GM18870 (cell line): Measurements from ENCODE around the gene ZSCAN9.

Experiments
- ATAC-seq: cut with Tn5 transposase; IDR thresholded peaks from one replicate; pipeline ENCODE4 v1.9.1; 2021; ENCODE audit warnings: moderate library complexity; ENCODE audit not compliant: unreplicated experiment

Gene ZSCAN9

GRCh38 chr6:28220257-28221133, 4.6 kb upstream of the ZSCAN9 start:
- ATAC-seq: no peak

GRCh38 chr6:28224131-28225055, 682 bp upstream of the ZSCAN9 start:
- no peak for ATAC-seq

GRCh38 chr6:28226460-28226859, 1.4 kb downstream of the ZSCAN9 start:
- ATAC-seq: no peak

- ATAC-seq: no peak
These were observed 7.7 kb downstream of the ZSCAN9 start for GRCh38 chr6:28232785-28233184.

- ATAC-seq: no peak
These were observed 10.9 kb downstream of the ZSCAN9 start for GRCh38 chr6:28235912-28236452.

- no peak for ATAC-seq
These were observed 14.6 kb downstream of the ZSCAN9 start for GRCh38 chr6:28239636-28240035.

GRCh38 chr6:28240471-28240870, 15.4 kb downstream of the ZSCAN9 start:
- ATAC-seq: no peak

GRCh38 chr6:28243946-28244345, 18.9 kb downstream of the ZSCAN9 start:
- no peak for ATAC-seq

GRCh38 chr6:28245206-28245941, 20.3 kb downstream of the ZSCAN9 start:
- ATAC-seq: no peak

GRCh38 chr6:28248916-28249315, 23.8 kb downstream of the ZSCAN9 start:
- ATAC-seq: no peak

- ATAC-seq: no peak
These were observed 25.7 kb downstream of the ZSCAN9 start for GRCh38 chr6:28250747-28251146.

GRCh38 chr6:28251661-28252008, 26.6 kb downstream of the ZSCAN9 start:
- peak; percentile 15 for ATAC-seq

- peak; percentile 70 for ATAC-seq
These were observed 27.2 kb downstream of the ZSCAN9 start, which contains the start of gene ZKSCAN4 for GRCh38 chr6:28252009-28252975. Gene ZKSCAN4, minus strand, starts transcription at chr6:28252269. Its CDS starts 289 bp downstream, at chr6:28251980.

- no peak for ATAC-seq
These were observed 29.0 kb downstream of the ZSCAN9 start for GRCh38 chr6:28254121-28254519.

- ATAC-seq: no peak
These were observed 32.0 kb downstream of the ZSCAN9 start for GRCh38 chr6:28257042-28257441.

GRCh38 chr6:28258877-28259777, 34.1 kb downstream of the ZSCAN9 start, which contains the start of gene NKAPL:
Gene NKAPL, plus strand, starts transcription at chr6:28259297. Its CDS starts 75 bp downstream, at chr6:28259372.
- ATAC-seq: no peak

- no peak for ATAC-seq
These were observed 38.8 kb downstream of the ZSCAN9 start for GRCh38 chr6:28263922-28264321.

- ATAC-seq: no peak
These were observed 39.8 kb downstream of the ZSCAN9 start for GRCh38 chr6:28264834-28265401.
